Measurements from ENCODE around the gene SLC41A3. TPM values are rescaled to one million over a fixed set of nuclear protein-coding genes. Genes with fewer than 3 reads are reported as not detected.
"Not testable (repeated sequence)": the region's sequence is repeated elsewhere in the genome, so short reads cannot be mapped to it uniquely, and the experiment has no call there.

Gene SLC41A3
- total RNA-seq, 1 donor from 2014 or later = 38.6 TPM

DNA sequence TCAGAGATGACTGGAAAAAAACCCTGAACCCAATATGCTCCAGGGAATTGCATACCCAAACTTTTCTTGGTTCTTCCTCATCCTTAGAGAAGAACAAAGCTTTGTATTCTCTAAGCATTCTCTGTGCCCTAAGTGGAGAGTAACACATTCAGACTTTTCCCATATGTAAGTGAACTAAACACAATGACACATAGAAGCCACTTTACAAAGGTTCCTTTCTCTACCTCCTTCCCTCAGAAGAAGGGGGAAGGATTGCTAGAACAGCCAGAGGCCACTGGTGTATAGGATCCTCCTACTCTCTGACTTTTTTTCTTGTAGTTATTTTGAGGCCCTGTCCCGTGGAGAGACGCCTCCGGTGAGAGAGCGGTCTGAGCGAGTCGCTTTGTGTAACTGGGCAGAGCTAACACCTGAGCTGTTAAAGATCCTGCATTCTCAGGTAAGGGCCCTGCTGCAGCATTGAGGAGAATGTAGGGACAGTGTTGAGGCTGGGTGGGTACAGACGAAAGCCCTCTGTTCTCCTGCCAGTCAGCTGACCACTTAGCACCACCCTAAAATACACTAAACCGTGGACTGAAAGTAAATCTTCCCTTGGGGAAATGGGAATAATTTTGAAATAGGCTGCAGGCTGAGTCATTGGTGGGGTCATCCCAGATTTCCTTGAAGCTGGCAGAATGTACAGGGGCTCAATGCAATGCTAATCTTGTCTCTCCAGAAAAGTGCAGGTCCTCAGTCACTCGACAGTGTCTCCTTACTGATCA lies 108.5 kb downstream of the SLC41A3 start:
- not testable (repeated sequence) for H3K27ac Mint-ChIP-seq (ENCODE audit: unreplicated experiment); H3K27me3 Mint-ChIP-seq (ENCODE audit: unreplicated experiment); H3K4me1 Mint-ChIP-seq (ENCODE audit: low read depth, unreplicated experiment); H3K36me3 Mint-ChIP-seq (ENCODE audit: unreplicated experiment); H3K4me3 Mint-ChIP-seq (ENCODE audit: unreplicated experiment); H3K9me3 Mint-ChIP-seq (ENCODE audit: unreplicated experiment); DNase-seq

DNA sequence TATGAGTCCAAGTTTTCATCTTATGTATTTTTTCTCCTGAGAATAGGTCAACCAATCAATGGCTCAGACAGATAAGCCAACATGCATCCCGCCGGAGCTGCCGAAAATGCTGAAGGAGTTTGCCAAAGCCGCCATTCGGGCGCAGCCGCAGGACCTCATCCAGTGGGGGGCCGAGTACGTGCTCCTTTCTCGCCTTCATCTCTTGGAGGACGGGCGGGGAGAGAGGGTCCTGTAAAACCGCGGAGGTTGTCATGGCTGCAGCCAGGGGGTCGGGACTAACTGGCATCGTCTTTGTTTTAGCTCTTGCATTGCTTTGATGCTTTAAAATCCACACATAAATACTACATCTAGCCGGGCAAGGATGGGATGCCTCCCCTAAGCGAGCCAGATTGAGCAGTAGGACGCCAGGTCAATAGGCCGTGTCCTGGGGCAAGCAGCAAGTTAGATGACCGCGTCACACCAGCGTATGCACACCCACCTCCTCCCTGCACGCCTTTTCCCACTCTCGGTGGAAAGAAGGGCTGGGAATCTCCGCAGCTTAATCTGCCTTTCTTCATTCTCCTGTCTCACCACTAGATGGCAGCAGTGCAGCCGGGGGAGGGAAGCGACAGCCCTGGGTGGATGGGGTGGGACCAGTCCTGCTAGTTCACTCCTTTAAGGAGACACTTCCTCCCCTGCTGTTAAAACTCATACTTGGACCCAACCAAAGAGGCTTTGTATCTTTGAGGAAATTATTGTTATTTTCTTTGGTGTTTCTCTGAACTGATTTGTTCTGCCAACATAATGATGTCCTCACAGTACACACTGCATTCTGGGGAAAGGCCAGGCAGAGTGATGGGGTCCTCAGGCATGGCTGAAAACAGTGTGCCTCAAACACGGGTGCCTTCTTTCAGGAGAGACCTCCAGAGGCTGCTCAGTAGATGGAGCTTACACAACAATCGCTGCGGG lies 111.7 kb downstream of the SLC41A3 start:
- H3K27me3 Mint-ChIP-seq (ENCODE audit: unreplicated experiment); H3K9me3 Mint-ChIP-seq (ENCODE audit: unreplicated experiment); H3K36me3 Mint-ChIP-seq (ENCODE audit: unreplicated experiment); H3K4me1 Mint-ChIP-seq (ENCODE audit: low read depth, unreplicated experiment); H3K27ac Mint-ChIP-seq (ENCODE audit: unreplicated experiment): not testable (repeated sequence)
- TF ChIP-seq, protein P1, sequence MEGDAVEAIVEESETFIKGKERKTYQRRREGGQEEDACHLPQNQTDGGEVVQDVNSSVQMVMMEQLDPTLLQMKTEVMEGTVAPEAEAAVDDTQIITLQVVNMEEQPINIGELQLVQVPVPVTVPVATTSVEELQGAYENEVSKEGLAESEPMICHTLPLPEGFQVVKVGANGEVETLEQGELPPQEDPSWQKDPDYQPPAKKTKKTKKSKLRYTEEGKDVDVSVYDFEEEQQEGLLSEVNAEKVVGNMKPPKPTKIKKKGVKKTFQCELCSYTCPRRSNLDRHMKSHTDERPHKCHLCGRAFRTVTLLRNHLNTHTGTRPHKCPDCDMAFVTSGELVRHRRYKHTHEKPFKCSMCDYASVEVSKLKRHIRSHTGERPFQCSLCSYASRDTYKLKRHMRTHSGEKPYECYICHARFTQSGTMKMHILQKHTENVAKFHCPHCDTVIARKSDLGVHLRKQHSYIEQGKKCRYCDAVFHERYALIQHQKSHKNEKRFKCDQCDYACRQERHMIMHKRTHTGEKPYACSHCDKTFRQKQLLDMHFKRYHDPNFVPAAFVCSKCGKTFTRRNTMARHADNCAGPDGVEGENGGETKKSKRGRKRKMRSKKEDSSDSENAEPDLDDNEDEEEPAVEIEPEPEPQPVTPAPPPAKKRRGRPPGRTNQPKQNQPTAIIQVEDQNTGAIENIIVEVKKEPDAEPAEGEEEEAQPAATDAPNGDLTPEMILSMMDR (IDR thresholded peaks at IDR 0.05; ENCODE audit: partially characterized antibody, unreplicated experiment) = peak; percentile 81
- H3K4me3 Mint-ChIP-seq (ENCODE audit: unreplicated experiment) = peak overlapping the region; percentile 78
- DNase-seq = peak; percentile 54

DNA sequence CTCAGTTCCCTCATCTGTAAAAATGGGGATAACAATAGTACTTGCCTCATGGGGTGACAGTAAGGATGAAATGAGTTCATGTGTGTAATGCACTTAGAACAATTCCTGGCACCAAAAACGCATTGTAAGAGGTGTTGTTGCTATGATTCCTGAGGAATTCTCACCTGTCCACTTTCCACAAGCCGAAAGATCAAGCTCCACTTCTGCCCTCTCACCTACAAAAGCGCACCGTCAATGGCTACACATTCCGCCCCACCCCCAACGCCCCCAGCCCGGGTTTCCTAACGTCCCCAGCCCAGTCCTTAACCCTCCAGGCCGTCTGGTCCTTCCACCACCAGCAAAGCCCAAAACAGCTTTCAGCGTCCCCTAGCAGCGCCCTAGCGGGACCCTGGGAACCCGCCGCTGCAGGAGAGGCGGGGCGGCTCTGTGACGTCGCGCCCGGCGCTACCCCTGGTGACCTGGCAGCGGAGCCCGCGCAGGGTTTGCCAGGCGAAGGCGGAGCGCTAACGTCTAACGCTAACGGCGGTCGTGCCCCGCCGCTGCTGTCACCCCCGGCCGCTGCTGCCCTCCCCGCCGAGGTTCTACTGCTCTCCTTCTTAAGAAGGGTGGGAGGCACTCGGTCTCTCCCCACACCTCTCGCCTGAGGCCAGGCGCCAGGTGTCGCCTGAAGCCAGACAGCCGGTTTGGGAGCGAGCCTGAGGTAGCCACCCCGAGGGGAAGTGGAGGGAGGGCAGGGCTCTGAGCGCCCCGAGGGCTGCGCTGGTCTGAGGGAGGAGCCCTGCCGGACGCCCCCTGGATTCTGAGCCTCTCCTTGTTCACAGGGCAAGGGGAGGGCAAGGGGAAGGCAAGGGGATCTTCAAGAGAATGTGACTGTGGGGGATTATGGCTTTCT lies 115.0 kb downstream of the SLC41A3 start, which contains the start of gene ROPN1B:
Gene ROPN1B, plus strand, starts transcription at position 478 of the 892 bp plus-strand sequence. CDS start 2,877 bp downstream, outside the sequence.
- not testable (repeated sequence) for H3K27me3 Mint-ChIP-seq (ENCODE audit: unreplicated experiment); H3K9me3 Mint-ChIP-seq (ENCODE audit: unreplicated experiment); H3K27ac Mint-ChIP-seq (ENCODE audit: unreplicated experiment); H3K36me3 Mint-ChIP-seq (ENCODE audit: unreplicated experiment); DNase-seq; H3K4me1 Mint-ChIP-seq (ENCODE audit: low read depth, unreplicated experiment)
- H3K4me3 Mint-ChIP-seq (ENCODE audit: unreplicated experiment) = peak within 1 kb of the TSS; percentile 47

DNA sequence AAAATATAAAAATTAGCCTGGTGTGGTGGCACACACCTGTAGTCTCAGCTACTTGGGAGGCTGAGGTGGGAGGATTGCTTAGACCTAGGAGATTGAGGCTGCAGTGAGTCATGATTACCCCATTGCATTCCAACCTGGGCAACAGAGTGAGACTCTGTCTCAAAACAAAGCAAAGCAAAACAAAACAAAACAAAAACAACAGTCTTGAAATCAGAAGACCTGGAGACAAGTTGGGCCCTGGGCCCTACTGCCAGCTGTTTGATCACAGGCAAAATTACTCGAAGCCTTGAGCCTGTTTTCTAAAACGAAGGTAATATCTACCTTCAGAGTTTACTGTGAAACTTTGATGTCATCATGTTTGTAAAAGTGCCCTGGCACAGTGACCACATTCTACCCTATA lies 115.8 kb downstream of the SLC41A3 start:
- not testable (repeated sequence) for H3K27me3 Mint-ChIP-seq (ENCODE audit: unreplicated experiment); H3K4me3 Mint-ChIP-seq (ENCODE audit: unreplicated experiment)

DNA sequence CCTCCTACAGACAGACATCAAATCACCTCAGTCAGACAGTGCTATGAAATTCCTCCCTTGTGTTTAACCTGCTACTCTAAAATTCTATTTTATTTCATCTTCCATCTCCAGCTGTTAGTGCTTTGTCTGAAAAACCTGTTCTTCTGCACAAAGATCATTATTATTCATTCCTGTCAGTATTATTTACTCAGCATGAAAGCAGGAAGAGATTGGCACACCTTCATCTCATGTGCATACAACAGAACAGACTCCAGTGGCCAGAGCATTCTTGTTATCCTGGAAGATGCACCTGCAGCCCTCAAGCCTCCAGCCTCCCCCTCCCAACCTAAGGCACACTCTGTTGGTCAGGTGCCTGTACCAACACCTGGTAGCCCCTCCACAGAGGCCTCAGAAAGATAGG lies 116.8 kb downstream of the SLC41A3 start:
- Mint-ChIP-seq H3K4me1 (ENCODE audit: low read depth, unreplicated experiment) (no peaks in the 10 kb centered on the region), H3K9me3 (ENCODE audit: unreplicated experiment) (no peaks in the 10 kb centered on the region), H3K27ac (ENCODE audit: unreplicated experiment) (no peak overlapping the region), H3K27me3 (ENCODE audit: unreplicated experiment) (no peaks in the 10 kb centered on the region), H3K36me3 (ENCODE audit: unreplicated experiment) (peaks cover 3% of the 10 kb centered on the region), H3K4me3 (ENCODE audit: unreplicated experiment) (no peak overlapping the region)
- TF ChIP-seq, protein P1 (IDR thresholded peaks at IDR 0.05; ENCODE audit: partially characterized antibody, unreplicated experiment) = no peak
- DNase-seq = no peak

More for the DNA sequence above, 115.8 kb downstream of the SLC41A3 start:
- DNase-seq; H3K9me3 Mint-ChIP-seq (ENCODE audit: unreplicated experiment); H3K36me3 Mint-ChIP-seq (ENCODE audit: unreplicated experiment); H3K27ac Mint-ChIP-seq (ENCODE audit: unreplicated experiment); H3K4me1 Mint-ChIP-seq (ENCODE audit: low read depth, unreplicated experiment): not testable (repeated sequence)

DNA sequence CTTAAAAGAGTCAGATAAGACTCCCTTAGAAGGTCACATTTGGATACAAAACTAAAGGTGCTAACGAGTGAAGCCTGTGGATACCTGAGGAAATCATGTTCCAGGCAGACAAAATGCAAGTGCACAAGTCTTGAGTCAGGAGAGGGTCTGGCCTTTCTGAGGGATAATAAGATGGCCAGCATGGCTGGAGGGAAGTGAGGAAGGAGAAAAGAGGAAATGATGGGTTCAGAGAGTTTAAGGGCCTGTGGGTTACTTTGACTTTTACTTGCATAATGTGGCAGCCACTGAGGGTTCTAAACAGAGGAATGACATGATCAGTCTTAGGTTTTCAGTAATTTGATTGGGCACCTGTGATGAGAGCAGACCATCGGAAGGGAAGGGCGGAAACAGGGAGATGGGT lies 118.4 kb downstream of the SLC41A3 start:
- no peak overlapping the region for H3K27ac Mint-ChIP-seq (ENCODE audit: unreplicated experiment)
- TF ChIP-seq, protein P1 (IDR thresholded peaks at IDR 0.05; ENCODE audit: partially characterized antibody, unreplicated experiment) = no peak
- H3K27me3 Mint-ChIP-seq (ENCODE audit: unreplicated experiment) = no peaks in the 10 kb centered on the region
- H3K36me3 Mint-ChIP-seq (ENCODE audit: unreplicated experiment) = peaks cover 3% of the 10 kb centered on the region
- no peaks in the 10 kb centered on the region for H3K9me3 Mint-ChIP-seq (ENCODE audit: unreplicated experiment)
- H3K4me1 Mint-ChIP-seq (ENCODE audit: low read depth, unreplicated experiment) = no peaks in the 10 kb centered on the region
- DNase-seq = no peak
- H3K4me3 Mint-ChIP-seq (ENCODE audit: unreplicated experiment) = no peak overlapping the region

DNA sequence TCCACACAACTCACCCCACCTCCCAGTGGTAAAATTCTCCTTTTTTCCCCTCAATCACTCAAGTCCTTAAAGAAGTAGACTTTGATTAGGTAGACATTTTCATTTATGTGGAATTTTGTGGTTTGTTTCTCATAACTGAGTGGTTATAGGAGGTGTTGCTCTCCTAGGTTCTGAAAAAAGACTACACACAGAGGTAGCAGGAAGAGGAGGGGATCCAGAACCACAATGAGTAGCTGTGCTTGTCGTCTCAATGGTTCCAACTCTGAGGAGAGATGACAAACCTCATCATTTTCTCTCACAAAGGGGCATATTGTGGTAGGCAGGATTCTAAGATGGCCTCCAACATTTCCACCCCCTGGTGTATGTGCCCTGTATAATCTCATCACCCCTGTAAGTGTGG lies 120.1 kb downstream of the SLC41A3 start:
- not testable (repeated sequence) for H3K27ac Mint-ChIP-seq (ENCODE audit: unreplicated experiment); H3K9me3 Mint-ChIP-seq (ENCODE audit: unreplicated experiment); H3K4me3 Mint-ChIP-seq (ENCODE audit: unreplicated experiment); H3K4me1 Mint-ChIP-seq (ENCODE audit: low read depth, unreplicated experiment); H3K36me3 Mint-ChIP-seq (ENCODE audit: unreplicated experiment); H3K27me3 Mint-ChIP-seq (ENCODE audit: unreplicated experiment); DNase-seq

Data from glutamatergic neuron (in vitro differentiated cells).